Activated CD8-positive, alpha-beta memory T cell treated with anti-CD3 and anti-CD28 coated beads, Interleukin-2, amount 50 U/mL, for 1 hour (primary cell): Measurements from ENCODE around the gene IGFBP1.

ENCODE experiments used
- DNase-seq: peaks from one replicate; pipeline ENCODE4 v3.0.0-alpha.2; 2020; ENCODE audit errors: extremely low read depth

The IGFBP1 gene

GRCh38 chr7:45881280-45881758 lies 7.0 kb upstream of the IGFBP1 start:
- DNase-seq: no peak

GRCh38 chr7:45881759-45882464 lies 6.4 kb upstream of the IGFBP1 start:
- no peak for DNase-seq

- DNase-seq: no peak
These were observed 5.8 kb upstream of the IGFBP1 start for GRCh38 chr7:45882465-45882810.

GRCh38 chr7:45884136-45884535 lies 4.2 kb upstream of the IGFBP1 start:
- no peak for DNase-seq

- no peak for DNase-seq
These were observed 2.9 kb upstream of the IGFBP1 start for GRCh38 chr7:45885264-45885882.

GRCh38 chr7:45886931-45887667 lies 1.2 kb upstream of the IGFBP1 start:
- DNase-seq: no peak

- DNase-seq: no peak
These were observed 692 bp downstream of the IGFBP1 start for GRCh38 chr7:45888993-45889366.

- DNase-seq: no peak
These were observed 1.2 kb downstream of the IGFBP1 start for GRCh38 chr7:45889367-45890067.

GRCh38 chr7:45890125-45890901 lies 2.0 kb downstream of the IGFBP1 start:
- no peak for DNase-seq

GRCh38 chr7:45890902-45891461 lies 2.7 kb downstream of the IGFBP1 start:
- DNase-seq: no peak

GRCh38 chr7:45891462-45892402 lies 3.4 kb downstream of the IGFBP1 start:
- no peak for DNase-seq

- no peak for DNase-seq
These were observed 4.2 kb downstream of the IGFBP1 start for GRCh38 chr7:45892407-45893035.

- no peak for DNase-seq
These were observed 5.2 kb downstream of the IGFBP1 start for GRCh38 chr7:45893374-45893995.

GRCh38 chr7:45893996-45894664 lies 5.8 kb downstream of the IGFBP1 start:
- no peak for DNase-seq

- no peak for DNase-seq
These were observed 6.4 kb downstream of the IGFBP1 start for GRCh38 chr7:45894665-45895062.

GRCh38 chr7:45897042-45897690 lies 8.9 kb downstream of the IGFBP1 start:
- DNase-seq: no peak

GRCh38 chr7:45898222-45898621 lies 9.9 kb downstream of the IGFBP1 start:
- DNase-seq: no peak

GRCh38 chr7:45901566-45901965 lies 13.3 kb downstream of the IGFBP1 start:
- no peak for DNase-seq
